Keratinocyte (primary cell): ENCODE measurements around the gene RPUSD4.

Experiments
- CTCF ChIP-seq, 3 experiments: IDR thresholded peaks in 1 of 3; conservative IDR thresholded peaks in 1 of 3; optimal IDR thresholded peaks in 1 of 3; 2 replicates in 2 of 3; 3 replicates in 1 of 3; pipeline versions ENCODE3 to v1.5.1; 2011; ENCODE audit warnings: low read length in 3 of 3, mild to moderate bottlenecking in 3 of 3, moderate library complexity in 2 of 3, control low read depth in 1 of 3, inconsistent platforms in 1 of 3; ENCODE audit not compliant: insufficient read depth in 2 of 3; ENCODE audit errors: extremely low read depth in 1 of 3
- EZH2 ChIP-seq: IDR thresholded peaks from one replicate; pipeline ENCODE4 v1.6.1; 2012; ENCODE audit warnings: inconsistent platforms, mild to moderate bottlenecking, low read length, moderate library complexity

- TF ChIP-seq CTCF (optimal IDR thresholded peaks at IDR 0.05 in 1 of 3, IDR thresholded peaks at IDR 0.05 in 1 of 3, conservative IDR thresholded peaks at IDR 0.05 in 1 of 3; ENCODE audit: extremely low read depth in 1 of 3, insufficient read depth in 2 of 3, low read length in 3 of 3) (no peak), EZH2 (no peak)
These were observed 18.4 kb downstream of the RPUSD4 start for GRCh38 chr11:126193038-126193478.
